HEK293 (cell line): ENCODE measurements around the gene CSPG4.

ENCODE experiments used
- KLF16 ChIP-seq: fragments of 450-650 bp; formaldehyde crosslinking; IDR thresholded peaks from 2 replicates; pipeline ENCODE4 v1.5.1; 2017; ENCODE audit warnings: missing biosample characterization, missing genetic modification characterization
- ZNF311 ChIP-seq: fragments of 450-650 bp; formaldehyde crosslinking; IDR thresholded peaks from 2 replicates; pipeline ENCODE4 v1.5.1; 2017; ENCODE audit warnings: missing biosample characterization, missing genetic modification characterization, borderline replicate concordance
- ZNF404 ChIP-seq: fragments of 450-650 bp; formaldehyde crosslinking; IDR thresholded peaks from 2 replicates; pipeline ENCODE4 v1.5.1; 2017; ENCODE audit warnings: missing biosample characterization, missing genetic modification characterization

- TF ChIP-seq ZNF311 (no peak), ZNF404 (tag by site-specific recombination) (no peak), KLF16 (no peak)
Observed at GRCh38 chr15:75732809-75733451, 20.3 kb upstream of the CSPG4 start.
